Upper lobe of left lung (tissue), 6 donors: Measurements from ENCODE around the gene RAPGEF5. TPM values are rescaled to one million over a fixed set of nuclear protein-coding genes. Genes with fewer than 3 reads are reported as not detected.

ENCODE experiments used
- ATAC-seq, 2 donors: fragments of 200-7000 bp; cut with Tn5 transposase; one replicate each; pipeline ENCODE4 v1.9.1; 2022; ENCODE audit warnings: mild to moderate bottlenecking in 2 of 2, moderate library complexity in 2 of 2; ENCODE audit not compliant: low FRiP score in 2 of 2
- DNase-seq, 2 donors: peaks; one replicate each; pipeline ENCODE4 v3.0.0-alpha.2; 2019 to 2020
- H3K27ac ChIP-seq, 4 donors: fragments of 200-600 bp; sonication (generic); one replicate each; pipeline ENCODE4 v1.5.1; 2016 to 2019
- H3K27me3 ChIP-seq, 4 donors: fragments of 200-600 bp; sonication (generic); one replicate each; pipeline ENCODE4 v1.5.1; 2017 to 2019
- H3K36me3 ChIP-seq, 4 donors: fragments of 200-600 bp; sonication (generic); one replicate each; pipeline ENCODE4 v1.5.1; 2016 to 2019
- H3K4me1 ChIP-seq, 4 donors: fragments of 200-600 bp; sonication (generic); one replicate each; pipeline ENCODE4 v1.5.1; 2018 to 2019
- H3K4me3 ChIP-seq, 4 donors: fragments of 200-600 bp; sonication (generic); one replicate each; pipeline ENCODE4 v1.5.1; 2017 to 2019; ENCODE audit warnings: mild to moderate bottlenecking in 2 of 4, moderate library complexity in 1 of 4
- H3K9me3 ChIP-seq, 4 donors: fragments of 200-600 bp; sonication (generic); one replicate each; pipeline ENCODE4 v1.5.1; 2018 to 2019
- EP300 ChIP-seq, 4 donors: sonication (generic); formaldehyde crosslinking; IDR thresholded peaks; one replicate each; pipeline ENCODE4 v1.5.1; 2017; ENCODE audit warnings: antibody characterized with exemption in 4 of 4, control low read depth in 2 of 4
- POLR2A ChIP-seq, 4 donors: fragments of 450-650 bp; IDR thresholded peaks; one replicate each; pipeline ENCODE4 v1.5.1; 2016 to 2017; ENCODE audit warnings: antibody characterized with exemption in 4 of 4, mild to moderate bottlenecking in 2 of 4
- POLR2AphosphoS5 ChIP-seq, 2 donors: sonication (generic); formaldehyde crosslinking; IDR thresholded peaks; one replicate each; pipeline ENCODE4 v1.5.1; 2017; ENCODE audit warnings: antibody characterized with exemption in 2 of 2
- whole genome bisulfite sequencing, 2 donors: methylation state at CpG; one replicate each; pipeline ENCODE4 v1.1.5; 2017 to 2018; 5-methylcytosine and 5-hydroxymethylcytosine counted together
- total RNA-seq, 6 donors: library from RNA; depleted of rRNA in 4 of 6; stranded (reverse); fragments of >200 nt in 4 of 6; gene quantifications; one replicate each; pipeline versions ENCODE4 v1.1.0 to v1.2.1, GENCODE V29; 2016 to 2021
- TF ChIP-seq, protein P1 (sequence below), 6 experiments: fragments of 450-650 bp in 4 of 6; fragments of 200-600 bp in 2 of 6; sonication (generic) in 2 of 6; IDR thresholded peaks; one replicate each; pipeline ENCODE4 v1.5.1; 2016 to 2019; ENCODE audit warnings: antibody characterized with exemption in 6 of 6
- donor health status: DM: no; HTN: no; CAD: no; lungs with moderate emphysema.
- donor health status: DM: no; HTN: yes; CAD: no; lungs with severe emphysema.

The RAPGEF5 gene
- total RNA-seq, 6 donors from 2014 or later, result 68.1 to 206 (median 101) TPM

DNA sequence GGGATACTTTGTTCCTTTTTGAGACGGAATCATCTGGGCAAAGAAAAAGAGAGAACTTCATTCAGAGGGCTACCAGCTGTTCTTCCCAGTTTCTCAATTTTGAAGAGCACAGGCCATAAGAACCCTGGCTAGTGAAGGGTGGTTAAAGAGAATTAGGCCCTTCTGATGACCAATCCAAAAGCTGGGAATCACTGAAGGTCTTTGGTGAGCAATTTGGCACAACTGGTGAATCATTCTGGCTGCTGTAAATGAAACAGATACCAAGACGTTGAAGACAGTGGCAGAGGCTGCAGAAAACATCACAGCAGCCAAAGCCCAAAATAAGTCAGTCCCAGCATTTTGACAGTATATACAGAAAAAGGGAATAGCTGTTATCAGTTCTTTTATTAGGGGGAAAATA is 5.1 kb downstream of the RAPGEF5 start:
- Histone ChIP-seq H3K36me3 (no peaks in the 10 kb centered on the region), H3K4me3 (no peak overlapping the region), H3K4me1 (peaks cover 0 to 23% (median 12%) of the 10 kb centered on the region in 4 donors), H3K27ac (no peak overlapping the region), H3K9me3 (no peaks in the 10 kb centered on the region), H3K27me3 (peaks cover 0 to 5% (median 0%) of the 10 kb centered on the region in 4 donors)
- WGBS, 2 donors, result 45 to 71% methylated on average over 2 of the region's 2 CpGs
- no peak for DNase-seq
- TF ChIP-seq EP300 (IDR thresholded peaks at IDR 0.05) (no peak), POLR2AphosphoS5 (IDR thresholded peaks at IDR 0.05) (no peak), POLR2A (IDR thresholded peaks at IDR 0.05) (no peak)
- TF ChIP-seq, protein P1, sequence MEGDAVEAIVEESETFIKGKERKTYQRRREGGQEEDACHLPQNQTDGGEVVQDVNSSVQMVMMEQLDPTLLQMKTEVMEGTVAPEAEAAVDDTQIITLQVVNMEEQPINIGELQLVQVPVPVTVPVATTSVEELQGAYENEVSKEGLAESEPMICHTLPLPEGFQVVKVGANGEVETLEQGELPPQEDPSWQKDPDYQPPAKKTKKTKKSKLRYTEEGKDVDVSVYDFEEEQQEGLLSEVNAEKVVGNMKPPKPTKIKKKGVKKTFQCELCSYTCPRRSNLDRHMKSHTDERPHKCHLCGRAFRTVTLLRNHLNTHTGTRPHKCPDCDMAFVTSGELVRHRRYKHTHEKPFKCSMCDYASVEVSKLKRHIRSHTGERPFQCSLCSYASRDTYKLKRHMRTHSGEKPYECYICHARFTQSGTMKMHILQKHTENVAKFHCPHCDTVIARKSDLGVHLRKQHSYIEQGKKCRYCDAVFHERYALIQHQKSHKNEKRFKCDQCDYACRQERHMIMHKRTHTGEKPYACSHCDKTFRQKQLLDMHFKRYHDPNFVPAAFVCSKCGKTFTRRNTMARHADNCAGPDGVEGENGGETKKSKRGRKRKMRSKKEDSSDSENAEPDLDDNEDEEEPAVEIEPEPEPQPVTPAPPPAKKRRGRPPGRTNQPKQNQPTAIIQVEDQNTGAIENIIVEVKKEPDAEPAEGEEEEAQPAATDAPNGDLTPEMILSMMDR (IDR thresholded peaks at IDR 0.05), result no peak
- no peak for ATAC-seq

GRCh38 chr7:22351329-22351692 is 5.6 kb downstream of the RAPGEF5 start:
- H3K36me3 ChIP-seq, result no peaks in the 10 kb centered on the region

DNA sequence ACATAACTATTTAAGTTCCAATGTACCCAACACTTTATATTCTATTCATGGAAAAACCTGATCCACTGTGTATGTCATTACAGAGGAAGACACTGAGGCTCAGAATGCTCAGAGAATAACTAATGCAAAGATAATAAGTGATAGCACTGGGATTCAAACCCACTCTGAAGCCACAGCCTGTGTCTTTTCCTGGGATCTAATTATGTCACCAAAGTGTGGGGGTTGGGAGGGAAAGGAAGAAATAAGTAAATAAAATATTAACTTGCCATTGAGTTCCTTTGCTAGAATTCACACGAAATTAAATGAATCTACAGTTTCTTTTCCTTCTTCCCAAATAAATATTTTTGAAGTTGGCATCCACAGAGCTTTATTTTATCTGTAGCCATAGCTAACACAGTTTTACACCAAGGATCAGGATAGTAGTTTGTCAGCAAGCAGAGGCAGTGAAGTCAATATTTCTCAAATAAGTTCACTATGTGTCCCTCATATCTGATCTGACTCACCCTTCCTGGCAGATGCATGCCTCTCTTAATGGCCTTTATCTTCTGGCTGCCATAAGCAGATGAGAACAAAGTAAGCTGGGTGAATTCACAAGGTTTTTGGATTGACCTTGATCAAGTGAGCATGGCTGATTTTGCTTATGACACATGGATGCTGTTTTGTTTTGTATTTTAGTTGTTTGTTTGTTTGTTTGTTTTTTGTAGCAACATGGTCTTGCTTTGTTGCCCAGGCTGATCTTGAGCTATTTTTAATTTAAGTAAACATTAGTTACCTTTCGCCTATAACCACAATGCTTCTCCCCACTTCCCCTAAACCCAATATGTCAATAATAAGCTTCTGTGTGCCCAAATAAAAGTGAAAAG is 6.3 kb downstream of the RAPGEF5 start:
- TF ChIP-seq EP300 (IDR thresholded peaks at IDR 0.05) (peak in 2 of 4 donors; percentile 63 to 67), POLR2A (IDR thresholded peaks at IDR 0.05) (no peak), POLR2AphosphoS5 (IDR thresholded peaks at IDR 0.05) (peak in 1 of 2 donors; percentile 46)
- Histone ChIP-seq H3K27ac (peak overlapping the region in 2 of 4 donors; percentile 17 to 35), H3K4me3 (no peak overlapping the region), H3K9me3 (no peaks in the 10 kb centered on the region), H3K36me3 (no peaks in the 10 kb centered on the region), H3K27me3 (no peaks in the 10 kb centered on the region), H3K4me1 (peaks cover 0 to 12% (median 9%) of the 10 kb centered on the region in 4 donors)
- ATAC-seq (no peak), DNase-seq (no peak)
- 44 to 58% methylated on average over 2 of the region's 2 CpGs for WGBS, 2 donors

More at GRCh38 chr7:22351329-22351692, 5.6 kb downstream of the RAPGEF5 start:
- 61% methylated on average over 2 of the region's 2 CpGs for WGBS, 2 donors
- ATAC-seq, result no peak
- DNase-seq, result no peak
- H3K4me3 ChIP-seq, result no peak overlapping the region
- H3K9me3 ChIP-seq, result no peaks in the 10 kb centered on the region
- peaks cover 0 to 18% (median 10%) of the 10 kb centered on the region in 4 donors for H3K4me1 ChIP-seq
- TF ChIP-seq EP300 (IDR thresholded peaks at IDR 0.05) (no peak), POLR2A (IDR thresholded peaks at IDR 0.05) (no peak), POLR2AphosphoS5 (IDR thresholded peaks at IDR 0.05) (no peak)
- TF ChIP-seq, protein P1 (IDR thresholded peaks at IDR 0.05), result no peak
- no peaks in the 10 kb centered on the region for H3K27me3 ChIP-seq
- H3K27ac ChIP-seq, result peak overlapping the region in 2 of 4 donors; percentile 17 to 35

GRCh38 chr7:22348379-22348778 is 8.6 kb downstream of the RAPGEF5 start:
- peaks cover 0 to 13% (median 9%) of the 10 kb centered on the region in 4 donors for H3K4me1 ChIP-seq
- TF ChIP-seq EP300 (IDR thresholded peaks at IDR 0.05) (no peak), POLR2A (IDR thresholded peaks at IDR 0.05) (no peak), POLR2AphosphoS5 (IDR thresholded peaks at IDR 0.05) (no peak)
- TF ChIP-seq, protein P1 (IDR thresholded peaks at IDR 0.05), result no peak
- no peak overlapping the region for H3K27ac ChIP-seq
- no peaks in the 10 kb centered on the region for H3K9me3 ChIP-seq
- H3K27me3 ChIP-seq, result no peaks in the 10 kb centered on the region
- no peaks in the 10 kb centered on the region for H3K36me3 ChIP-seq
- no peak for ATAC-seq
- no peak overlapping the region for H3K4me3 ChIP-seq
- no peak for DNase-seq

DNA sequence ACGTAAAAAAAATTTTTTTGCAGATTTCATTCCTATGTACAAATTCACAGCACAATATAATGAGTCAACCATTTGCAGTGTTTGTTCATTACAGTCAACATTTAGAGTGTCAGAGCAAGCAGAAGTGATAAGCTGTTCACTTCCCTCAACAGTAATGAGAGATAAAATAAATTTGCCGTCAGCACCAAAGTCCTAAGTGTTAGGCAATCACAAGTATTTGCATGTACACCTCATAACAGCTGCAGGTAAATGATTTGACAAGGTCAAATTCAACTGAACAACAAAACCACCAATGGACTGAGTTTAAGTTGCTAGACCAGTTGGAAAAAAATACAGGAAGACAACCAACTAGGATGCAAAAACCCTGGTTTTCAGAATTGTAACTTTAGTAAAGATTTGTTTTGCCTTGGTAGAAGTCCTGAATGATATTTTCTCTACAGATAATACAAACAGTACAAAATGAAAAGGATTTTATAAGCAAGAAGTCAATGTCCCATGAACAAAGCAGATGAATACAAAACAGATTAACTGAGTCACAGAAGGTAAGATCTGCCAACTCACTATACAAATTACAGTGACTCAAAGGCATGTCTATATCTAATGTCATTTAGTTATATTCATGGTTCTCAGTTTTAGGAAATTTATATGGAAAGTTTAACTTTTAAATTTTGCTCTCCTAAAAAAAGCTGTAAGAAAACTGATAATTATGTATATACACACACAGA is 10.4 kb downstream of the RAPGEF5 start:
- Histone ChIP-seq H3K9me3 (no peaks in the 10 kb centered on the region), H3K36me3 (no peaks in the 10 kb centered on the region), H3K4me1 (peaks cover 0 to 13% (median 8%) of the 10 kb centered on the region in 4 donors), H3K27me3 (no peaks in the 10 kb centered on the region), H3K27ac (peak overlapping the region in 1 of 4 donors; percentile 52), H3K4me3 (no peak overlapping the region)
- WGBS, 2 donors, result 60 to 74% methylated on average over 2 of the region's 2 CpGs
- ATAC-seq (peak; percentile 57 to 80), DNase-seq (no peak)
- TF ChIP-seq POLR2AphosphoS5 (IDR thresholded peaks at IDR 0.05), result no peak
- peak in 1 of 4 donors; percentile 91 for TF ChIP-seq EP300 (IDR thresholded peaks at IDR 0.05)
- TF ChIP-seq, protein P1 (IDR thresholded peaks at IDR 0.05), result no peak
- no peak for TF ChIP-seq POLR2A (IDR thresholded peaks at IDR 0.05)
